Measurements from ENCODE around the gene ZNF354B.
A peak's percentile ranks its signal among the peaks of the same experiment; 100 is the strongest.

The ZNF354B gene

DNA sequence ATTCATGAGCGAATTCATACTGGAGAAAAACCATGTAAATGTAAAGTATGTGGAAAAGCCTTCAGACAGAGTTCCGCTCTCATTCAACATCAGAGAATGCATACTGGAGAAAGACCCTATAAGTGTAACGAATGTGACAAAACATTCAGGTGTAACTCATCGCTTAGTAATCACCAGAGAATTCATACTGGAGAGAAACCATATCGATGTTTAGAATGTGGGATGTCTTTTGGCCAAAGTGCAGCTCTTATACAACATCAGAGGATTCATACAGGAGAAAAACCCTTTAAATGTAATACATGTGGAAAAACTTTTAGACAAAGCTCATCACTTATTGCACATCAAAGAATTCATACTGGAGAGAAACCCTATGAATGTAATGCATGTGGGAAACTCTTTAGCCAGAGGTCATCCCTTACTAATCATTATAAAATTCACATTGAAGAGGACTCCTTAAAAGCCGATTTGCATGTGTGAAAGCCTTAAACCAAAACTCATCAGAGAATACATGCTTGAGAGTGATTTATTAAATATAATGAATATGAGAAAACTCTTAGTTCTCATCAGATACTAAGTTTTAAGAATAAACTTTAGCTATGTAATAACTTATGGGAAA lies 24.2 kb downstream of the ZNF354B start:
- Histone ChIP-seq H3K36me3 (ENCODE audit: control insufficient read depth, insufficient read depth, low read length) (peaks cover 7% of the 10 kb centered on the region), H4K5ac (ENCODE audit: low read length) (no peak overlapping the region), H3K79me2 (ENCODE audit: control insufficient read depth, insufficient read depth, low read length) (no peaks in the 10 kb centered on the region), H3K4me3 (ENCODE audit: low read length) (peak overlapping the region; percentile 16), H2BK15ac (replicated peaks; ENCODE audit: low read depth) (no peak overlapping the region), H3K23ac (ENCODE audit: low read length) (no peak overlapping the region), H3K27me3 (ENCODE audit: insufficient read depth, low read length, poor library complexity) (no peaks in the 10 kb centered on the region), H4K8ac (ENCODE audit: low read depth, low read length) (no peak overlapping the region), H3K79me1 (ENCODE audit: low read length) (no peaks in the 10 kb centered on the region), H3K9ac (ENCODE audit: low read length) (no peak overlapping the region), H3K56ac (ENCODE audit: low read length) (no peak overlapping the region), H3K4me2 (ENCODE audit: low read length) (no peak overlapping the region), H3K4ac (ENCODE audit: low read depth, low read length) (no peak overlapping the region), H3K18ac (ENCODE audit: low read length) (no peak overlapping the region), H2AK5ac (ENCODE audit: low read length) (no peak overlapping the region), H3K4me1 (ENCODE audit: control insufficient read depth, low read depth, low read length) (no peaks in the 10 kb centered on the region), H2BK120ac (ENCODE audit: low read depth, low read length) (no peak overlapping the region), H3K27ac (ENCODE audit: low read depth, low read length) (no peak overlapping the region), H2BK5ac (ENCODE audit: low read length) (no peak overlapping the region)
- DNase-seq: no peak
- no CpG with 5 or more reads among the region's 6 CpGs for WGBS (ENCODE audit: extremely low coverage, insufficient coverage, low lambda C conversion rate)

DNA sequence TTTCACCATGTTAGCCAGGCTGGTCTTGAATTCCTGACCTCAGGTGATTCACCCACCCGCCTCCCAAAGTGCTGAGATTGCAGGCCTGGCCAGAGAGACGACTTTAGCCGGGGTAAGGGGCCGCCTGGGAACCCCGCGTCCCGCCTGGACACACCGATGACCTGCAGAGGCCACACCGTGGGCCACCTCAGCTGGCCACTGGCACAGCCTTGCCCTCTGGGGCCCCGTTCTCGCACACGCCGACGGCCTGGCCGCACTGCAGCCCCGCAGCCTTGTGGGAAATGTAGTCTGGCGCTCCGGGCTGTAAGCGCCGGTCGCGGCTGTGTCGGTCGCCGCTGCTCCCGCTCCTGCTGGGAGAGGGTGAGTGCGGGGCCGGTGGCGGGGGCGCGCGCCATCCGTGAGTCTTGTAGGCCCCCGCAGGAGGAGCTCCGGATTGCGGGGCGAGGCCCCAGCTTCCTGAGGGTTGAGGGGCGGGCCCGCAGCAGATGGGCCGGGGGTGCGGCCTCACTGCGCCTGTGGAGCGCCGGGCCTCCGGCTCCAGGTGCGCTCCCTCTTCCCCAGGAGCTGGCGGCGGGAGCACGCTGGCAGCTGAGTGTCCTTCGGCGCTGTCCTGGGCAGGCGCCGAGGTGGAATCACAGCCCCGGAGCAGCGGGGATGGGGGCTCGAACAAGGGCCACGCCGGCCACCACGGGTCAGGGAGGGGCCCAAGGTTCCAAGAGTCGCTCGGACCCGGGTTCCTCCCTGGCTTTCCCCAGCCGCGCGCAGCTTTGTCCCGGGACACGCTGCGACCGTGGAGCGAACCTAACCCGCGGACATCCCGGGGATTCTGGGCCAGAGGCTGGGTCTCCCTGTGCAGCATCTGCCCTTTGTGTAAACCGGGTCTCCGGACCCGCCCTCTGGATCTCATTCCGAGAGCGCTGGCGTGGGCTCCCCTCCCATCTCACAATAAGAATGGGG lies 36.1 kb downstream of the ZNF354B start, which contains the start of gene ZFP2:
TSS of gene ZFP2 (plus strand) at position 299 of the 957 bp plus-strand sequence. CDS start 35,401 bp downstream, outside the sequence.
- no peak within 1 kb of the TSS for H2AK5ac ChIP-seq (ENCODE audit: low read length)
- no peaks in the 10 kb centered on the region for H3K79me1 ChIP-seq (ENCODE audit: low read length)
- H3K27me3 ChIP-seq (ENCODE audit: insufficient read depth, low read length, poor library complexity): no peaks in the 10 kb centered on the region
- H3K4me3 ChIP-seq (ENCODE audit: low read length): peak within 1 kb of the TSS; percentile 76
- H4K8ac ChIP-seq (ENCODE audit: low read depth, low read length): no peak within 1 kb of the TSS
- H3K36me3 ChIP-seq (ENCODE audit: control insufficient read depth, insufficient read depth, low read length): no peaks in the 10 kb centered on the region
- no peak within 1 kb of the TSS for H2BK5ac ChIP-seq (ENCODE audit: low read length)
- H3K9ac ChIP-seq (ENCODE audit: low read length): peak within 1 kb of the TSS; percentile 86
- no peaks in the 10 kb centered on the region for H3K79me2 ChIP-seq (ENCODE audit: control insufficient read depth, insufficient read depth, low read length)
- no peak within 1 kb of the TSS for H3K4ac ChIP-seq (ENCODE audit: low read depth, low read length)
- no peak within 1 kb of the TSS for H3K27ac ChIP-seq (ENCODE audit: low read depth, low read length)
- no peak within 1 kb of the TSS for H4K5ac ChIP-seq (ENCODE audit: low read length)
- H2BK120ac ChIP-seq (ENCODE audit: low read depth, low read length): no peak within 1 kb of the TSS
- H3K18ac ChIP-seq (ENCODE audit: low read length): peak within 1 kb of the TSS; percentile 62
- H3K4me2 ChIP-seq (ENCODE audit: low read length): peak within 1 kb of the TSS; percentile 67
- no peak within 1 kb of the TSS for H2BK15ac ChIP-seq (replicated peaks; ENCODE audit: low read depth)
- H3K23ac ChIP-seq (ENCODE audit: low read length): no peak within 1 kb of the TSS
- peak within 1 kb of the TSS; percentile 88 for H3K56ac ChIP-seq (ENCODE audit: low read length)
- H3K4me1 ChIP-seq (ENCODE audit: control insufficient read depth, low read depth, low read length): no peaks in the 10 kb centered on the region
- peak; percentile 82 for DNase-seq
- no CpG with 5 or more reads among the region's 79 CpGs for WGBS (ENCODE audit: extremely low coverage, insufficient coverage, low lambda C conversion rate)

DNA sequence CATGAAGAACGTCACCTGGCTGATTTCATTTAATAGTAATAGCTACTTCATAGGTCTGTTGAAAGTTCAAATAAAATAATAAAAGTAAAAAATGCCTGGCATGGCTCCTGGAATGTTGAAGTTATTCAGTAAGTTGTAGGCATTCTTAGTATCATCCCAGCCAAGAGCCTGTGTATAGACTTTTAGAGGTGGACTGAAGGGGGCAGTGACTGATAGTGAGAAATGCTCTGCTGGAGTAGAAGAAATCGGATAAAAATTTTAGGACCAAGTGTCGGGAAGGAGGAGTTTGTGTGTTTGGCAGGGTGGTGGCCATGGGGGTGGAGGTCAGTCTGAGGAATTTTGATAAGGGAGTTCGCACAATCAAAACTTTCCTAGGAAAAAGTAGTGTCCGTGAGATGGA lies 39.5 kb downstream of the ZNF354B start:
- no peaks in the 10 kb centered on the region for H3K79me1 ChIP-seq (ENCODE audit: low read length)
- no peaks in the 10 kb centered on the region for H3K27me3 ChIP-seq (ENCODE audit: insufficient read depth, low read length, poor library complexity)
- no peak overlapping the region for H3K9ac ChIP-seq (ENCODE audit: low read length)
- no peaks in the 10 kb centered on the region for H3K4me1 ChIP-seq (ENCODE audit: control insufficient read depth, low read depth, low read length)
- H3K27ac ChIP-seq (ENCODE audit: low read depth, low read length): no peak overlapping the region
- no peak overlapping the region for H2BK15ac ChIP-seq (replicated peaks; ENCODE audit: low read depth)
- no peaks in the 10 kb centered on the region for H3K79me2 ChIP-seq (ENCODE audit: control insufficient read depth, insufficient read depth, low read length)
- H3K4me2 ChIP-seq (ENCODE audit: low read length): no peak overlapping the region
- DNase-seq: no peak
- H2BK5ac ChIP-seq (ENCODE audit: low read length): no peak overlapping the region
- H3K4me3 ChIP-seq (ENCODE audit: low read length): no peak overlapping the region
- no peak overlapping the region for H3K18ac ChIP-seq (ENCODE audit: low read length)
- H3K23ac ChIP-seq (ENCODE audit: low read length): no peak overlapping the region
- H3K36me3 ChIP-seq (ENCODE audit: control insufficient read depth, insufficient read depth, low read length): no peaks in the 10 kb centered on the region
- no peak overlapping the region for H3K56ac ChIP-seq (ENCODE audit: low read length)
- no CpG with 5 or more reads among the region's 5 CpGs for WGBS (ENCODE audit: extremely low coverage, insufficient coverage, low lambda C conversion rate)
- no peak overlapping the region for H4K8ac ChIP-seq (ENCODE audit: low read depth, low read length)
- H4K5ac ChIP-seq (ENCODE audit: low read length): no peak overlapping the region
- no peak overlapping the region for H3K4ac ChIP-seq (ENCODE audit: low read depth, low read length)
- no peak overlapping the region for H2AK5ac ChIP-seq (ENCODE audit: low read length)
- H2BK120ac ChIP-seq (ENCODE audit: low read depth, low read length): no peak overlapping the region

DNA sequence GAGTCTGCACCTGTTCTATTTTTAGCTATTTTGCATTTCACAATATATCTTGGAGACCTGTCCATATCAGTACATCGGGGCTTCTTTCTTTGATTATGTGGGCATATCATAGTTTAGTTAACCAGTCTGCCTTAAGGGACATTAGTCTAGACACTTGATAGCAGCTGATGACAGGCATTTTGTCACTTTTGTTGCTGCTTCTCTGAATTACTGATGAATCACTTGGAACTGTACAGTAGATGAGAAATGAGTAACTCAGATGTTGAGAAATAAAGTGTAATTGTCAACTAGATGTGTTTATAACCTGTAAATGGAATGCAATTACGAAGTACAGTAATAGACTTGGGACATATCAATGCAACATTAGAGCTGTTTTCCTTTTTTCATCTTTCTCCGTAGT lies 43.1 kb downstream of the ZNF354B start:
- Histone ChIP-seq H3K4me1 (ENCODE audit: control insufficient read depth, low read depth, low read length) (no peaks in the 10 kb centered on the region), H3K4me2 (ENCODE audit: low read length) (no peak overlapping the region), H3K79me1 (ENCODE audit: low read length) (no peaks in the 10 kb centered on the region), H3K18ac (ENCODE audit: low read length) (no peak overlapping the region), H3K4me3 (ENCODE audit: low read length) (no peak overlapping the region), H2AK5ac (ENCODE audit: low read length) (no peak overlapping the region), H3K4ac (ENCODE audit: low read depth, low read length) (no peak overlapping the region), H3K9ac (ENCODE audit: low read length) (no peak overlapping the region), H3K27ac (ENCODE audit: low read depth, low read length) (no peak overlapping the region), H4K8ac (ENCODE audit: low read depth, low read length) (no peak overlapping the region), H3K79me2 (ENCODE audit: control insufficient read depth, insufficient read depth, low read length) (no peaks in the 10 kb centered on the region), H3K56ac (ENCODE audit: low read length) (no peak overlapping the region), H3K27me3 (ENCODE audit: insufficient read depth, low read length, poor library complexity) (no peaks in the 10 kb centered on the region), H3K23ac (ENCODE audit: low read length) (no peak overlapping the region), H2BK120ac (ENCODE audit: low read depth, low read length) (no peak overlapping the region), H4K5ac (ENCODE audit: low read length) (no peak overlapping the region), H3K36me3 (ENCODE audit: control insufficient read depth, insufficient read depth, low read length) (no peaks in the 10 kb centered on the region), H2BK15ac (replicated peaks; ENCODE audit: low read depth) (no peak overlapping the region), H2BK5ac (ENCODE audit: low read length) (no peak overlapping the region)
- DNase-seq: no peak
- no CpG with 5 or more reads among the region's 3 CpGs for WGBS (ENCODE audit: extremely low coverage, insufficient coverage, low lambda C conversion rate)

DNA sequence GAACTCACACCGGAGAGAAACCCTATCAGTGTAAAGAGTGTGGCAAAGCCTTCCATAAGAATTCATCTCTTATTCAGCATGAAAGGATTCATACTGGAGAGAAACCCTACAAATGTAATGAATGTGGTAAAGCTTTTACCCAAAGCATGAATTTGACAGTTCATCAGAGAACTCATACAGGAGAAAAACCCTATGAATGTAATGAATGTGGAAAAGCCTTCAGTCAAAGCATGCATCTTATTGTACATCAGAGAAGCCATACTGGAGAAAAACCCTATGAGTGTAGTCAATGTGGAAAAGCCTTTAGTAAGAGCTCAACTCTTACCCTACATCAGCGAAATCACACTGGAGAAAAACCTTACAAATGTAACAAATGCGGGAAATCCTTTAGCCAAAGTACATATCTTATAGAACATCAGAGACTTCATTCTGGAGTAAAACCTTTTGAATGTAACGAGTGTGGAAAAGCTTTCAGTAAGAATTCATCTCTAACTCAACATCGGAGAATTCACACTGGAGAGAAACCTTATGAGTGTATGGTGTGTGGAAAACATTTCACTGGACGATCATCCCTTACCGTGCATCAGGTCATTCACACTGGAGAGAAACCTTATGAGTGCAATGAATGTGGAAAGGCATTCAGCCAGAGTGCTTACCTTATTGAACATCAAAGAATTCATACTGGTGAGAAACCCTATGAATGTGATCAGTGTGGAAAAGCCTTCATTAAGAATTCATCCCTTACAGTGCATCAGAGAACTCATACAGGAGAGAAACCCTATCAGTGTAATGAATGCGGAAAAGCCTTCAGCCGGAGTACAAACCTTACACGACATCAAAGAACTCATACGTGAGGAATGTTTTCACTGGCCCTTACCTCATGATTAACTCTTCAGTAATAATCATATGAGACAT lies 72.3 kb downstream of the ZNF354B start:
- no peak overlapping the region for H3K4ac ChIP-seq (ENCODE audit: low read depth, low read length)
- peak; percentile 6 for DNase-seq
- H4K8ac ChIP-seq (ENCODE audit: low read depth, low read length): no peak overlapping the region
- no peak overlapping the region for H2BK5ac ChIP-seq (ENCODE audit: low read length)
- H3K27me3 ChIP-seq (ENCODE audit: insufficient read depth, low read length, poor library complexity): no peaks in the 10 kb centered on the region
- no peaks in the 10 kb centered on the region for H3K36me3 ChIP-seq (ENCODE audit: control insufficient read depth, insufficient read depth, low read length)
- H3K4me3 ChIP-seq (ENCODE audit: low read length): peak overlapping the region; percentile 24
- H4K5ac ChIP-seq (ENCODE audit: low read length): no peak overlapping the region
- H3K23ac ChIP-seq (ENCODE audit: low read length): no peak overlapping the region
- H2AK5ac ChIP-seq (ENCODE audit: low read length): no peak overlapping the region
- H3K56ac ChIP-seq (ENCODE audit: low read length): no peak overlapping the region
- no peak overlapping the region for H2BK15ac ChIP-seq (replicated peaks; ENCODE audit: low read depth)
- H3K9ac ChIP-seq (ENCODE audit: low read length): no peak overlapping the region
- H3K79me1 ChIP-seq (ENCODE audit: low read length): no peaks in the 10 kb centered on the region
- H2BK120ac ChIP-seq (ENCODE audit: low read depth, low read length): no peak overlapping the region
- H3K18ac ChIP-seq (ENCODE audit: low read length): no peak overlapping the region
- no peak overlapping the region for H3K4me2 ChIP-seq (ENCODE audit: low read length)
- H3K4me1 ChIP-seq (ENCODE audit: control insufficient read depth, low read depth, low read length): no peaks in the 10 kb centered on the region
- no peaks in the 10 kb centered on the region for H3K79me2 ChIP-seq (ENCODE audit: control insufficient read depth, insufficient read depth, low read length)
- WGBS (ENCODE audit: extremely low coverage, insufficient coverage, low lambda C conversion rate): no CpG with 5 or more reads among the region's 11 CpGs
- H3K27ac ChIP-seq (ENCODE audit: low read depth, low read length): no peak overlapping the region

Measured in mesendoderm (in vitro differentiated cells).